CD4-positive, alpha-beta T cell treated with Interleukin-15 for 1 hour (primary cell): Measurements from ENCODE around the gene HSF5.
"Not testable (repeated sequence)": the region's sequence is repeated elsewhere in the genome, so short reads cannot be mapped to it uniquely, and the experiment has no call there.

Source experiments
- DNase-seq: peaks from one replicate; pipeline ENCODE4 v3.0.0-alpha.2; 2020

HSF5 gene

DNA sequence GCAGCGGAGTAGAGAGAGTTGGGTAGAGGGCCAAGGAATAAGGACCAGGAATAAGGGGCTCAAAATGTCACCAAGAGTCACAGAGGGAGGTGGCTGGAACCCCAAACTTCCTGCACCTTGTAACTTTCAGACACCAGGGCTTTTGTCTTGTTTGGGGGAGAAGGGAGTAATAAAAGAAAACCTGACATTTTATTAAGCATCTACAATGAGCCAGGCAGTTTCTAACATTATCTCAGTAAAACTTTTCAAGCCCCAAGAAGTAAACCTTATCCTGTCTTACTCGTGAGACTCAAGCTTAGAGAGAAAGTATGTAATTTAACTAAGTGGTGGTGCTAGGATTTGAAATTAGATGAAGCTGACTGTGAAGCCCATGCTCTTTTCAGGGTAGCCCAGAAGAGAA, 27.1 kb upstream of the HSF5 start:
- no peak for DNase-seq

DNA sequence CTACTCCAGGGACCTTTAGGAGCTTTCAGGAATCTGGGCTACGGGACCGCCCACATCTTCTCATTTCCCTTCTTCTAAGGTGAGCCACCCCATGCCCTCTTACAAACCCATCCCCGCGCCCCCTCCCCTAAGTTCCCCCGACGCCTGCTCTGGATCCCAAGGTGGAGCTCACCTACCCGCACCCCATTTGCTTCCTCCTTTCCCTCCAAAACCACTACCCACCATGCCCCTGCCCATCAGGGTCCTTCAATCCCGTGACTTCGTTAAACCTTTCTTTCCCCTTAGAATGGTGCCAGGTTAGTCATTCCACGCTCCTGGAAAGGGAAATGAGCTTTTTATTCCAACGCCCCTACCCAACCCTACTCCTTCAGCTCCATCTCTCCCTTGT, 26.6 kb upstream of the HSF5 start:
- no peak for DNase-seq

DNA sequence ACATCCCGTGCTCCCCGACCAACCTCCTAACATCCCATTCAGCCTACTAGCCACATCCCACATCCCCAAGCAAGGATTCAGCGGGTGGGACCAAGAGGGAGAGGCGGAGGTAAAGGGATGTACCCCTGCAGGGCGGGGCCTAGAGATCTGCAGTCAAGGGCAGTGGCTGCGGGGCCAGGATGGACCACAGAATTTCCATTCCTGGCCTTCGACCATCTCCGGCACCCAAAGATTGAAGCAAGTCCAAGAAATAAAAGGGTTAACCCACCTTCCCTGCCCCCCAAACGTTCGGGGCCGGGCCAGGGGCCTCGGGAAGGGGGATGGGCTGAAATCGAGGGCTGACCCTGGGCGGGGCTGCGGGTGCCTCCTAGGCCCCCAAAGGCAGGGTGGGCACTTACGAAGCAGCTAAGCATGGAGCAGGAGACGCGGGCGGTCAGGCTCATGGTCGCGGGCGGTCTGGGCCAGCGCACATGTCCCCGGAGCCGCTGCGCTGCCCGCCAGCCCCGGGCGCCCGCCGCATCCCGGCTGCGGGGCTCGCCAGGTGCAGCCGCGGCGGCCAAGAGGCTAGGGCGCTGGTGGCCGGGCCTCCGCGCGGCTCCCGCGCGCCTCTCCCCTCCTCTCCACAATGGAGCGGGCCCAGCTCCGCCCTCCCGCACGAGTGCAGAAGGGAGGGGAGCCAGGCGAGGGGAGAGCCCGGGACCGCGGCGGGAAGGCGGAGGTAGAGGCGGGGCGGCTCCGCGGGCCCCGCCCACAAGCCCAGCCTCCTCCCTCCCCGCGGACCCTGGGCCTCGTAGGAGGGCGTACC, 26.0 kb upstream of the HSF5 start, which contains the start of gene MTMR4:
Gene MTMR4, minus strand, starts transcription at position 674 of the 805 bp plus-strand sequence. Its CDS starts 231 bp downstream, at position 443.
- DNase-seq: peak; percentile 73

DNA sequence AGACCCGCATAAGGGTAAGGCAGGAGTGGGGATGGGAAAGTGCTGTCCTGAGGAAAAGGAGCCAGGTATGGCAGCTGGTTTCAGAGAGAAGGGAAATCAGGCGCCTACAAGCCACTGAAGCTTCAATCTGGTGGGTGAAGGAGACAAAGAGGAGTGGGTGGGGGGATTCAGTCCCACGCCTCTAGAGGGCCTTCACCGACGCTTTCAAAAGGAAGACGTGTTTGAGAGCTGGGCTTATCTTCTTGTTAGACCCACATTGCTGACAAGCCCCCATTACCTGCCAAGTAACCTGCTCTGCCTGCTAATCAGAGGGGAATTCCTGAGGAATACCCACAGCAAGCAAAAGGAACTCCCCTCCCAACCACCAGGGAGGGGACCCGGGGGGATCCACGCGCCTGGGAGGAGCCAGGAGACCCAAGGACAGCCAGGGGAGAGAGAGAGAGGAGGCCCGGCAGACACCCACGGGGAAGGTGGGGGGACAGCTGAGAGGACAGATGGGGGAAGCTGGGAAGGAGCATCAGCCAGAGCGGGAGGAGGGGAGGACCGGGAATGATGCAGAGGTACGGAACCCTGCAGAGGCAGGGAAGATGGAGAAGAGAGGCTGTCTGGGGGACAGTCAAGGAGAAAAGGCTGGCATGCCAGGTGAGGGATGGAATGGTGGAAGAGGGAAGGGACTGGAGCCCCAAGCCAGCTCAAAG, 25.2 kb upstream of the HSF5 start:
- DNase-seq: no peak

DNA sequence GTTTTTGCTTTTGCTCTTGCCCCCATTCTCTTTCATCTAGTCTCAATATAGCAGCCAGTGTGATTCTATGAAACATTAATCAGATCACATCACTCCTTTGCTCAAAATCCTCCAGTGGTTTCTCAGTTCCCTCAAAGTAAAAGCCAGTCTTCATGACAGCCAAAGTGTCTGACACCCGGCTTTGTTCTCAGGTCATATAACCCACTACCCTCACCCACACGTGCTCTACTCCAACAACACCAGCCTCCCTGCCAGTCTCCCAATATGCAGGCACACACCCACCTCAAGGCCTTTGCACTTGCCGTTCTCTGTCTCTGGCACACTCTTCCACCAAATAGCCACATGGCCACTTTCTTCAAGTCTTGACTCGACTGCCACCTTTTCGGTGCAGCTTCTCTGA, 21.9 kb upstream of the HSF5 start:
- DNase-seq: no peak

DNA sequence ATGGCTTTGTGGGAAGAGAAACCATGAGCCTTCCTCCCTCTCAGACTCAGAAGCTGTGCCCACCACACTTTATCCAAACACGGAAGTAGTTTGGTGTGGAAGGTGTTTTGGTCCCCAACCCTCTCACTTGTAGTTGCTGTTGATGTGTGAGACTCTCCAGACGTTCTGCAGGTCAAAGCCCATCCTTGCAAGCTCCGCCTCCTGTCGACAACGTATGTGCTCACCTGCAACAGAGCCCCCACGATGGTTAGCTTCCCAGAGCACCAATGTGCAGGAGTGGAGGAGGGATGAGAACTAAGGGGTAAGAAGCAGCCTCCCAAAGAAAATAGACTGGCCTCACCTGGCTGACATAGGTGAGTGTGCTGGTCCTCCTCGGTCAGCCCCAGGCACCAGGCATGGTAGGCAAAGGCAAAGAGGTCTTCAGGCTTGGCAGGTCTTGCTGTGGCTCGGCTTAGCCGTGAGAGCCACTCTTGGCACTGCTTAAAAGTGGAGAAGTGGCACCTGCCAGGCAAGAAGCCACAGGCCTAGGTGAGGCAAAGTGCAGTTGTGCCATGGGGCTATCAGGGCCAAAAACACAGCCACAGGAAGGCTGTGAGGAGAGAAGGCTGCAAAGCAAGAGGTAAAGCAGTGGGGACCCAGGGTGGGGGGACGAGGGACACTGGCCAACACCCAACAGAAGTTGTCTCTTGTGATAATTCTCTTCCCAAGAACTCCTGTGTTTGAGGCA, 20.3 kb upstream of the HSF5 start:
- DNase-seq: no peak

DNA sequence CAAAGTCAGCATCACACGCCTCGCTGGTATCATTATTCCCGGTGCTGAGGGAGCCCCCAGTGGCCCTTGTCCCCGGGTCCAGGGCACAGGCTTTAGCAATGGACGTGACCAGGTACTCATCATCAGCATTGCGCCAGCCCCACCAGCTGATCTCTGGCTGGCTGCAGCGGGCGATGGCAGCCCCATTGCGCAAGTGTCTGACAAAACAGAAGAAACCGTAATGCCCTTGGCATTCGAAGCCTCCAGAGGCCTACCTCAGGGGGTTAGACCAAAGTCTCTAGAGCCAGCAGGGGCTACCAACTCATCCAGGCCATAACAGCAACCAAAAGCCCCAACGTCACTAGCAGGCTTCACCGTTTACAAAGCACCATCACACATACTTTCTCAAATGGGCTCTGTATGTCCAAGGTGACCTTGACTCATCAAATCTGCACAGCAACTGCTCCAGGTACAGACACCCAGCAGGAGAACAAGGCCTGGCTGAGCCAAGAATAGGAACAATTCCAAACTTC, 19.0 kb upstream of the HSF5 start:
- peak; percentile 28 for DNase-seq

DNA sequence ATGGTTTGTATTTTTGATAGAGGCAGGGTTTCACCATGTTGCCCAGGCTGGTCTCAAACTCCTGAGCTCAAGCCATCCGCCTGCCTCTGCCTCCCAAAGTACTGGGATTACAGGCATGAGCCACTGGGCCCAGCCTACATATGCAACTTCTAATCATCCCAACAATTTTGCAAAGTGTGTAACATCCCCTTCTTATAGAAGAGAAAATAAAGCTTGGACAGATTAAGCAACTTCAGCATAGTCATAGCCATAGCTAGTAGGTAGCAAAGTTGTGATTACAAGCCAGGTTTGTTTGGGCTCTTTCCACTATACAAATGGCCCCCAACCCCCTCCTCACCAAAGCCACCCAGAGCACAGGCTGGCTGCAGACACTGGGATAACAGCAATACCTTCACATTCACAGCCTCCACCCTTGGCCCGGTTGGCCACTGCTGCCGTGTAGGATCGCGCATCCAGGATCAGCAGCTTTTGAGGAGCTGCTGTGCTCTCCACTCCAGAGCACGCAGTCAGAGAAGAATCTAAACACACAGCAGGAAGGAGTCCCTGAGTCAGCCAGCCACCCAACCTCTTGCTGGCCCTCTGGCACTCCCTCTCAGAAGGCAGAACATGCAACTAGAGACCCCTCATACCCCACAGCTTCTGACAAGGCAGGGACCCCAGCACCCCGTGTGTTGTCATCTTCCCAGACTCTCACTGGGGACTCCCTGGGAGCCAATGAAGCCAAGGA, 18.3 kb upstream of the HSF5 start:
- DNase-seq: no peak

DNA sequence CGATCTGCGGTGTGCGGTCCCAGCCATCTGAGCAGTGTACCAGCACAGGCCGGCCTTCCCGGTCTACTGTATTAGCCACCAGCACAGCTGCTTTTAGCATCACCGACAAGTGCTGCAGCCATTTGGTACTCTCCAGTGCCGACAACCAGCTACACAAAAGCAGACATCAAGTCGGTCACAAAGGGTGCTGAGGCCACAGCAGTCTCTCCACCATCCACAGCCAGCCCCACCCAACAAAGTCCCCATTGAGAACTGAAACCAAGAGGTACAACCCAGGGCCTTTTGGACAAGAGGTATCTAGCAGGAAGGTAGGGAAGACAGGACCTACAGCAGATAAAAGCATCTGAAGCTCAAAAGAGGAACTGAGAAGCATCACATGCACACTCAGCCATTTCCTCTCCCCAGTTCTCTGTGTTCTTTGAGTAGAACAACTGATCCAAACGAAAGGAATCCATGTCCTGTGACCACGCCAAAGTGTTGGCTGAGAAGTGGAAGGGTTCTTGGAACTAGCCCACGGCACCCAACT, 16.7 kb upstream of the HSF5 start:
- DNase-seq: peak; percentile 32

DNA sequence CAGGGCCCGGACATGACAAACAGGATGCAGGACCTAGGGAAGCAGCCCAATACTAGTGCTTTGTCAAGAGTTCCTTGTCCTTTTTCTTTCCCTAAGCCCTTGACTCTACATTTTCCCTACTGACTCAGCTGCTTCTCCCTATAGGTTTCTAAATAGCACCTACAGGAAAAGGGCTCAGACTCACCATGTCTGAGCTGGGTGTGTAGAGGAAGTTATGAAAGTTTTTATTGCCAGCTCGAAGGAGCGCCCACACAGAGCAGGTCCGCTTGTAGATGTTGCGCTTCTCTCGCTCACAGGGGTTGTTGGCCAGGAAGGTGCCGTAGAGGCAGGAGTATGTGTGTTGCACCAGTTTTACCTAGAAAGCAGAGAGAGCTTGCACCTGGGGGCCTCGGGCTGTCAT, 15.7 kb upstream of the HSF5 start:
- DNase-seq: no peak

DNA sequence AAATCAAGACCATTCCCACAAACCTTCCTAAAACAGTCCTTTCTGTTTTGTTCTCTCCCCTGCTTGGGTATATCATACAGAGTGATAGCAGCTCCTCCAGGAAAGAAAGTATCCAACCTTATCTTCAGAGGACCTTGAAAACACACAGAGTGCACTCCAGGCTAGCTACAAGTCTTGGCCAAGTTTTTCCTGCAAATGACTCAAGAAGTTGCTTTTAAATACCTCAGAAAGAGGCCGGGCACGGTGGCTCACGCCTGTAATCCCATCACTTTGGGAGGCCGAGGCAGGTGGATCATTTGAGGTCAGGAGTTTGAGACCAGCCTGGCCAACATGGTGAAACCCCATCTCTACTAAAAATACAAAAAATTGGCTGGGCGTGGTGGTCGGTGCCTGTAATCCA, 14.9 kb upstream of the HSF5 start:
- DNase-seq: not testable (repeated sequence)

DNA sequence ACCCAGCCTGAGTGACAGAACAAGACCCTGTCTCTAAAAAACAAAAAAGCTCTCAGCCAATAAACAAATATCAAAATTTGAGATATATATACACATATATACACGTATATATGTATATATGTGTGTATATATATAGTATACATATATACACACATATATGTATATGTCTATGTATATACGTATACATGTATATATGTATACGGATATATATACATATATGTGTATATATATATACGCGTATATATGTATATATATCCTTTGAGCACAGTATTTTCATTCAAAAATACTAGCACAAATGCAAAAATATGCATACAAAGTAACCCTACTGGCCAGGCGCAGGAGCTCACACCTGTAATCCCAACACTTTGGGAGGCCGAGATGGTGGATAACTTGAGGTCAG, 13.2 kb upstream of the HSF5 start:
- no peak for DNase-seq

DNA sequence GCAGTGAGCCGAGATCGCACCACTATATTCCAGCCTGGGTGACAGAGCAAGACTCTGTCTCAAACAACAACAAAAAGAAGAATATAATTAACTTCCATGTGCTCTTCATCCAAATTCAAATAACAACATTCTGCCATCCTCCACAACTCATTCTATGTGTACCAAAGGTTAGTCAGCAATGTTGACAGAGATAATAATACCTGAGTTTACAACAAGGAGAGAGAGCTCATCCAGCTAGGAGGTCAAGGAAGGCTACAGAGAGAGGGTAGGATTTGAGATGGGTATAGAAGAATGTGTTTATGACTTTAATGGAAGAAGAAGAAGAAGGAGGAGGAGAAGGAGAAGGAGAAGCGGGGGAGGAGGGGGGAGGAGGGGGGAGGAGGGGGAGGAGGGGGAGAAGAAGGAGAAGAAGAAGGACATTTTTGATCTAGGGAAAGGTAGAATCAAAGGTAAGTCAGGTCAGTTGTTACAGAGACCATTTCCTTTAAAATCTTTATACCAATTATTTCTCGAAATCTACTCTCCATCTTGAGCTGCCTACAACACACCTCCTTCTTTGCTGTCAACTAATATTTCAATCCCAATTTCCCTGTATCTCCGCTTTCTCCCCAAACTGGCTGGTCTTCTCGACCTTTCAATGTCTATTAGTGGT, 10.1 kb upstream of the HSF5 start:
- no peak for DNase-seq

DNA sequence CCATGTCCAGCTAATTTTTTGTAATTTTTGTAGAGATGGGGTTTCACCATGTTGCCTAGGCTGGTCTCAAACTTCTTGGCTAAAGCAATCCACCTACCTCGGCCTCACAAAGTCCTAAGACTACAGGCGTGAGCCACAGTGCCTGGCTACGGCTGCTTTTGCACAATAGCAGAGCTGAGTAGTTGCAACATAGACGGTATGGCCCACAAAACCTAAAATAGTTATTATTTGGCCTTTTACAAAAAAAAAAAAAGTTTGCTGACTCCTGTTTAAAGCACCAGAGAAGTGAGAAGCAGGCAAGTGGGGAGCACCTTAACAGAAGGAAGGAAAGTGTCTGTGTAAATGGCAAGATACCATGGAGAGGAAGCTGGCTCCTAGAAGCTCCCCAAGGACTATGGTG, 5.3 kb upstream of the HSF5 start:
- DNase-seq: no peak

DNA sequence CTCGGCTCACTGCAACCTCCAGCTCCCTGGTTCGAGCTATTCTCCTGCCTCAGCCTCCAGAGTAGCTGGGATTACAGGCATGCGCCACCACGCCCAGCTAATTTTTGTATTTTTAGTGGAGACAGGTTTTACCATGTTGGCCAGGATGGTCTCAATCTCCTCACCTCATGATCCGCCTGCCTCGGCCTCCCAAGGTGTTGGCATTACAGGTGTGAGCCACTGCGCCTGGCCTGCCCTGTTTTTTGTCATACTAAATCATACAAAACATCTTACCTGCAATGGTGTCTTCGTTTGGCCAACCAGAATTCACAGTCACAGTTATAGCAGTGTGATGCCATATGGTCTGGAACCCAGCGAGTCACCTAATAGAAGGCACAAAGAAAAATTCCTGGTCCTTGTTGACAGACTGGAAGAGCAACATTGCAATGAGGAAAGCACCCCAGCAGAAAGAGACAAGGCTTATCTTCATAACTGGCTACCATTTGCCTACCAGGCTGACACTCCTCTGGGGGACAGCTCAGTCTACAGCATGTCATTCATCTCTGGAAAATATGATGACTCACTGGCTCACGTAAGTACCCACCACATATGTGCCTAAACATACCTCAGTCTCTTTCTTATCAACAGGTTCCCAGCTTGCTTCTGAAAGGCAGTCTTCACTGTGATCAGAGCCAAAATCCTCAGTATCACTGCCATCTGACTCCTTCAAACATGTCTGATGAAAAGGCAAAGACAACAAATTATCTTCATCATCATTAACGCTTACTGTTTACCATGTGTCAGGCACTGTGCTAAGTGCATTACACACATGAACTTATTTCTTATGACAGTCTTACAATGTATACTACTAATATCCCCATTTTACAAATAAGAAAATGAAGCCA, 4.3 kb upstream of the HSF5 start:
- no peak for DNase-seq

DNA sequence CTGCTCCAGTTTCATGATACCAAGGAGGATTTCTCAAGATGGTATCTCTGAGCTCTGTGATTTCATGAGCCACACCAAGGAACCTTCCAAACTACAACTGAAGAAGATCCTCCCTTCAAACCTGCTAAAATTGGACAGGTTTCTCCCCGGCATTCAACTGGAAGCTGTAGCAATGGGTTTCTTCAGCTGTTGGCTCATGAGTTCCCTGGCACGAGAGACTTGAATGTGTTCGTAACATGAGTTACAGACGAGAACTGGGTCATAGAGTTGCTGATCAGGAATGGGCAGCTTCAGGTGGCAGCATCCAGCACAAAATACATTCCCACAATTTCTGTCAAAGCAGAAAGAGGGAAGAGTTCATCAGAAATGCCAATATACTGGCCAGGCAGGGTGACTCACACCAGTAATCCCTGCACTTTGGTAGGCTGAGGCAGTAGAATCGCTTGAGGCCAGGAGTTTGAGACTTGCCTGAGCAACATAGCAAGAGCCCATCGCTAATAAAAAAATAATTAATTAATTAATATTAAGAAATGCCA, 3.4 kb upstream of the HSF5 start:
- no peak for DNase-seq

DNA sequence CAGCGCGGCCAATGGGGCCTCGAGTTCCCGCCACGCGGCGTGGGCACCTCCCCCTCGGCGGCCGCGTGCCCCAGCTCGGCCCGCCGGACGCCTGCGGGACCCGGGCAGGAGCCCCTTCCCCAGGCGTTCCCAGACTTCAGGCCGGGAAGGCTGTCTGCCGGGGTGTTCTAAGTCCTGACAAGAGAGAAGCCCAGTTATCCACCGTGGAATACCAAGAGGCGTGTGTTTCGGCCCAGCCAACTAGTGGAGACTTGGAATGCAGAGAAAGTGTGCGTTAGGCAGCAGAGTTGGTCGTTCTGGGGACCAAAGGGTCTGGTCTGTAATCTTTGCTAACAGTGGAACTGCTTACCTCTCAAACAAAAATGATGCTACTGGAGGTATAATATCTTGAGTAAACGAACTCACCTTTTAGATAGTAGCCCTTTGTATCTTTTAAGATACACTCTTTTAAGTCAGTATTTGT, 251 bp upstream of the HSF5 start:
- no peak for DNase-seq

DNA sequence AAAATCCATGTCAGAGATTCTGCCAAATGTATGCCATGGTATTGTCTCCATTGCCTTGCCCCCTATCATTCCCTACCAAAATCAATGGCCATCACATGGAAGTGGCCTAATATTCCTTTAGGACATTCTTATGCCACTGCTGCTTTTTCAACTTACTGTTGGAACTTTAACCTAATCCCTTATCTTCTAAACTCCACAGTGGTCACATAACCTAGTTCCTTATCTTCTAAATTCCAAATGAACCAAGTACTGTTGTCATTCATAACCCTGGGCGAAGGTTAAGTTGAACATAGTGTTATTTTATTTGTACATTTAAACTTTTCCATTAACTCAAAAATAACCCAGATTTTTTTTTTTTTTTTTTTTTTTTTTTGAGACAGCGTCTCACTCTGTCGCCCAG, 3.6 kb downstream of the HSF5 start:
- no peak for DNase-seq

DNA sequence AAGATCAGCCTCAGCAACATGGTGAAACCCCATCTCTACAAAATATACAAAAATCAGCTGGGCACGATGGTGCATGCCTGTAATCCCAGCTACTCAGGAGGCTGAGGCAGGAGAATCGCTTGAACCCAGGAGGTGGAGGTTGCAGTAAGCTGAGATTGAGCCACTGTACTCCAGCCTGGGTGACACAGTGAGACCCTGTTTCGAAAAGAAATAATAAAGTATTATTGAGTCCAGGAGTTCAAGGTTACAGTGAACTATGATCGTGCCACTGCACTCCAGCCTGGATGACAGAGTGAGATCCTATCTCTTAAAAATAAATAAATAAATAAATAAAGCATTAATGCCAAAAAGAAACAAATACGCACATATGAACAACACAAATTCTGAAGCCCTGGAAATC, 6.4 kb downstream of the HSF5 start:
- DNase-seq: not testable (repeated sequence)

DNA sequence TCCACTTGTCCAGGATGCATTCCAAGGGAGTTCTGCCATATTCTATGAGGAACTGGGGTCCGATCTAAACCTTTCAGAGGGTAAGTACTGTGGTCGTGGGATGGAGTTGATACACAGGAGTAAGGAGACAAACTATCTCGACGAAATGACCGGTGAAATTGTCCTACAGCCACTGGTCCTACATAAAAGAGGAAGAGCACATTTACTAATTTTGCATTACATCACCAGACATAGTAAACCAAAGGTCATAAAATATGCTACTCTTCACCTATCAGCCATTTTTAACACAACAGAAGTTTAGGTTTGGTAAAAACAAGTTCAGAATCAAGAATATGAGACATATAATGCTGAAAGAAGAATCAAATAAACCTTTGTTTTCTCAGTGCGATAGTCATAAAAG, 8.1 kb downstream of the HSF5 start:
- no peak for DNase-seq

DNA sequence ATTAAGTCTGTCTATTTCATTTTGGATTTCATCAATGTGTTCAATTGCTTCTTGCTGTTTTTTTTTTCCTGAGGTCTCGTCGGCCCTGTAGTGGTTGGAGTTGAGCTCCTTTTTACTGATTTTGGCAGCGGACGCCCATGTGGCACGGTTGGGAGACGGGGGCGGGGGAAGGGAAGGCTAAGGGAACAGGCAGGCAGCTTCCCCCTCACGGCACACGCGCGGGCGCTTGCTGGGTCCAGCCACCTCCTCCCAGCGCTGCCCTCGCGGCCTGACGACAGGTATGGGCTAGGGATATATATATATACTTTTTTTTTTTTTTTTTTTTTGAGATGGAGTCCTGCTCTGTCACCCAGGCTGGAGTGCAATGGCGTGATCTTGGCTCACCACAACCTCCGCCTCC, 11.4 kb downstream of the HSF5 start:
- DNase-seq: no peak
